ENCODE data around the gene PDGFD.

Gene PDGFD

GRCh38 chr11:103878646-103879045 is 285.3 kb downstream of the PDGFD start:
- H3K27ac ChIP-seq = no peak overlapping the region
- ChIA-PET POLR2A (ENCODE audit: low non-redundant PET) (no interaction called here), CTCF (no interaction called here)
- no peak for DNase-seq (ENCODE audit: low spot score)
- TF ChIP-seq CTCF (conservative IDR thresholded peaks at IDR 0.05; ENCODE audit: low read depth) = no peak

- DNase-seq (ENCODE audit: low spot score) = no peak
- no peak for TF ChIP-seq CTCF (conservative IDR thresholded peaks at IDR 0.05; ENCODE audit: low read depth)
- POLR2A ChIA-PET (ENCODE audit: low non-redundant PET) = no interaction called here
- no peak overlapping the region for H3K27ac ChIP-seq
- CTCF ChIA-PET = interaction anchor here (0.6 kb wide), 1 partner anchor 22 kb away, joined by 3 read pairs; no protein-coding TSS in a partner anchor
These were observed 286.7 kb downstream of the PDGFD start for GRCh38 chr11:103877221-103877620.

DNA sequence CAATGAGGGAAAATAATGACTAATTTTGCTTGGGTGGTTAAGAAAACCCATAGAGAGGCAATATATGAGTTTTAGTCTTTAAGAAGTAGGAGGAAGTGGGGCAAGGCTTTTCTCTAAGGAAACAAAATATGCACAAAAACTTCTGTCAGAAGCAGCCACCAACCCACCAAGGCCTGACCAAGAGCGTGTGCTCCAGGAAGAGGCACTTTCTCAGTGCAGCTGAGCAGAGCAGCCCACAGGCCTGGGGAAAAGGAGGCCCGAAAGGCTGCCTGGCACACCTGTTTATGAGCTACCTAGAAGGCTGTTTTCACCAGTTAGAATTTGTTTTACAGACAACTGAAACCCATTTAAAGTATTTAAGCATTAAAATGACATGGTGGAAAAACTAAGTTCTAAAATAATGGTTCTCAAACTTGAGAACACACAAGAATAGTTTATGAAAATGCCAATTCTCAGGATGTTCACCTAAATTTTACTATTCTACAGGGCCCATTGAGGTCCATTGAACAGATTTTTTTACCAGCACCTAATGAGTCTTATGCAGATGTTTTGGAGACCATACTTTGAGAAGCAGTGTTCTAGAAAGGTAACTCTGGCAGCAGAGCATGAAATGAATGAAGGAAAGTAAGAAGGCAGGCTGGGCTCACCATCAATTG is 288.0 kb downstream of the PDGFD start:
- no peak for DNase-seq (ENCODE audit: low spot score)
- ChIA-PET POLR2A (ENCODE audit: low non-redundant PET) (no interaction called here), CTCF (no interaction called here)
- H3K27ac ChIP-seq = no peak overlapping the region
- TF ChIP-seq CTCF (conservative IDR thresholded peaks at IDR 0.05; ENCODE audit: low read depth) = no peak

GRCh38 chr11:103872748-103873147 is 291.2 kb downstream of the PDGFD start:
- POLR2A ChIA-PET (ENCODE audit: low non-redundant PET) = no interaction called here
- no peak overlapping the region for H3K27ac ChIP-seq
- CTCF ChIA-PET = no interaction called here
- TF ChIP-seq CTCF (conservative IDR thresholded peaks at IDR 0.05; ENCODE audit: low read depth) = no peak
- no peak for DNase-seq (ENCODE audit: low spot score)

GRCh38 chr11:103871923-103872551 is 291.9 kb downstream of the PDGFD start:
- no peak for DNase-seq (ENCODE audit: low spot score)
- POLR2A ChIA-PET (ENCODE audit: low non-redundant PET) = no interaction called here
- CTCF ChIA-PET = interaction anchor here (0.6 kb wide), 1 partner anchor 1867 kb away, joined by 3 read pairs; no protein-coding TSS in a partner anchor
- no peak for TF ChIP-seq CTCF (conservative IDR thresholded peaks at IDR 0.05; ENCODE audit: low read depth)
- H3K27ac ChIP-seq = no peak overlapping the region

GRCh38 chr11:103870821-103871309 is 293.1 kb downstream of the PDGFD start:
- TF ChIP-seq CTCF (conservative IDR thresholded peaks at IDR 0.05; ENCODE audit: low read depth) = no peak
- DNase-seq (ENCODE audit: low spot score) = no peak
- ChIA-PET POLR2A (ENCODE audit: low non-redundant PET) (no interaction called here), CTCF (no interaction called here)
- H3K27ac ChIP-seq = no peak overlapping the region
